Peyer's patch (tissue), 4 donors: Measurements from ENCODE around the gene BLCAP.

Experiments used
- POLR2A ChIP-seq, 2 donors: fragments of 450-650 bp; IDR thresholded peaks; one replicate each; pipeline ENCODE4 v1.5.1; 2017; ENCODE audit warnings: antibody characterized with exemption in 2 of 2, mild to moderate bottlenecking in 2 of 2, moderate library complexity in 2 of 2
- TF ChIP-seq, protein P1 (sequence below), 6 experiments: fragments of 450-650 bp in 4 of 6; fragments of 200-600 bp in 2 of 6; sonication (generic) in 1 of 6; IDR thresholded peaks; one replicate each; pipeline ENCODE4 v1.5.1; 2017 to 2019; ENCODE audit warnings: antibody characterized with exemption in 6 of 6, mild to moderate bottlenecking in 3 of 6, moderate library complexity in 1 of 6

DNA sequence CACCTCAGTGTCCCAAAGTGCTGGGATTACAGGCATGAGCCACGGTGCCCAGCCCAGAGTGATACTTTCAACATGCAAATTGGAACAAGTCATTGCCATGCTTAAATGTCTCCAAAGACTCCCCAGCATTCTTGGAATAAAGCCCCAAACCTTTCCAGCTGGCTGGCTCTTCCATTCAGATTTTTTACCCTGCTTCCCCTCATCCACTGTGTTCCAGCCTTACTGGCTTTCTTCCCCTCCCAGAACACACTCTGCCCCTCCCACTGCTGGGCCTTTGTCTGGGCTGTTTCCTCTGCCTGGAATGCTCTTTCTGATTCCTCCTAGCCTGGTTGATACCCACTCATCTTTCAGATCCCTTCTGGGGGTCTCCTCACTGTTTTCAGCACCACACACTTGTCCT is 46.8 kb downstream of the BLCAP start:
- no peak for TF ChIP-seq POLR2A (IDR thresholded peaks at IDR 0.05)
- TF ChIP-seq, protein P1, sequence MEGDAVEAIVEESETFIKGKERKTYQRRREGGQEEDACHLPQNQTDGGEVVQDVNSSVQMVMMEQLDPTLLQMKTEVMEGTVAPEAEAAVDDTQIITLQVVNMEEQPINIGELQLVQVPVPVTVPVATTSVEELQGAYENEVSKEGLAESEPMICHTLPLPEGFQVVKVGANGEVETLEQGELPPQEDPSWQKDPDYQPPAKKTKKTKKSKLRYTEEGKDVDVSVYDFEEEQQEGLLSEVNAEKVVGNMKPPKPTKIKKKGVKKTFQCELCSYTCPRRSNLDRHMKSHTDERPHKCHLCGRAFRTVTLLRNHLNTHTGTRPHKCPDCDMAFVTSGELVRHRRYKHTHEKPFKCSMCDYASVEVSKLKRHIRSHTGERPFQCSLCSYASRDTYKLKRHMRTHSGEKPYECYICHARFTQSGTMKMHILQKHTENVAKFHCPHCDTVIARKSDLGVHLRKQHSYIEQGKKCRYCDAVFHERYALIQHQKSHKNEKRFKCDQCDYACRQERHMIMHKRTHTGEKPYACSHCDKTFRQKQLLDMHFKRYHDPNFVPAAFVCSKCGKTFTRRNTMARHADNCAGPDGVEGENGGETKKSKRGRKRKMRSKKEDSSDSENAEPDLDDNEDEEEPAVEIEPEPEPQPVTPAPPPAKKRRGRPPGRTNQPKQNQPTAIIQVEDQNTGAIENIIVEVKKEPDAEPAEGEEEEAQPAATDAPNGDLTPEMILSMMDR (IDR thresholded peaks at IDR 0.05) = no peak
